GM23338 (cell line): Measurements from ENCODE around the gene DNASE2.

Experiments used
- CTCF ChIP-seq, 2 experiments: fragments of 200-600 bp in 1 of 2; sonication (generic) in 1 of 2; conservative IDR thresholded peaks; 2 replicates each; pipeline versions ENCODE4 v1.5.1 to v1.6.1; 2016 to 2017; ENCODE audit warnings: antibody characterized with exemption in 2 of 2, low read depth in 2 of 2, mild to moderate bottlenecking in 2 of 2, moderate library complexity in 1 of 2
- ETS1 ChIP-seq: IDR thresholded peaks from 2 replicates; pipeline ENCODE4 v1.6.1; 2016; ENCODE audit warnings: antibody characterized with exemption
- EZH2 ChIP-seq: fragments of 200-600 bp; sonication (generic); IDR thresholded peaks from one replicate; pipeline ENCODE4 v1.8.0; 2017; ENCODE audit warnings: antibody characterized with exemption, mild to moderate bottlenecking, low read depth; ENCODE audit not compliant: unreplicated experiment
- EZH2phosphoT487 ChIP-seq: fragments of 200-600 bp; sonication (generic); IDR thresholded peaks from one replicate; pipeline ENCODE4 v1.8.1; 2018; ENCODE audit warnings: antibody characterized with exemption; ENCODE audit not compliant: unreplicated experiment
- JUNB ChIP-seq: IDR thresholded peaks from one replicate; pipeline ENCODE4 v1.6.1; 2016; ENCODE audit warnings: antibody characterized with exemption; ENCODE audit not compliant: unreplicated experiment
- POLR2AphosphoS5 ChIP-seq: IDR thresholded peaks from 2 replicates; pipeline ENCODE4 v1.6.1; 2016; ENCODE audit warnings: antibody characterized with exemption, low read depth
- STAT1 ChIP-seq: IDR thresholded peaks from one replicate; pipeline ENCODE4 v1.6.1; 2016; ENCODE audit warnings: antibody characterized with exemption; ENCODE audit not compliant: unreplicated experiment

- TF ChIP-seq EZH2, result no peak
- no peak for TF ChIP-seq EZH2phosphoT487
- TF ChIP-seq CTCF (conservative IDR thresholded peaks at IDR 0.05; ENCODE audit: low read depth in 2 of 2), result no peak
- no peak for TF ChIP-seq POLR2AphosphoS5
- TF ChIP-seq ETS1, result no peak
- TF ChIP-seq STAT1, result no peak
- no peak for TF ChIP-seq JUNB
These were observed 25.9 kb upstream of the DNASE2 start for GRCh38 chr19:12907166-12907565.
